Camera-type eye (tissue), 1 donor: ENCODE data around the gene GMPR2. TPM values are rescaled to one million over a fixed set of nuclear protein-coding genes. Genes with fewer than 3 reads are reported as not detected.

Experiments used
- total RNA-seq: library from RNA; depleted of rRNA; stranded (reverse); fragments of >200 nt; gene quantifications from one replicate; pipeline ENCODE4 v1.2.3, GENCODE V29; 2014

The GMPR2 gene
- 62.6 TPM for total RNA-seq

DNA sequence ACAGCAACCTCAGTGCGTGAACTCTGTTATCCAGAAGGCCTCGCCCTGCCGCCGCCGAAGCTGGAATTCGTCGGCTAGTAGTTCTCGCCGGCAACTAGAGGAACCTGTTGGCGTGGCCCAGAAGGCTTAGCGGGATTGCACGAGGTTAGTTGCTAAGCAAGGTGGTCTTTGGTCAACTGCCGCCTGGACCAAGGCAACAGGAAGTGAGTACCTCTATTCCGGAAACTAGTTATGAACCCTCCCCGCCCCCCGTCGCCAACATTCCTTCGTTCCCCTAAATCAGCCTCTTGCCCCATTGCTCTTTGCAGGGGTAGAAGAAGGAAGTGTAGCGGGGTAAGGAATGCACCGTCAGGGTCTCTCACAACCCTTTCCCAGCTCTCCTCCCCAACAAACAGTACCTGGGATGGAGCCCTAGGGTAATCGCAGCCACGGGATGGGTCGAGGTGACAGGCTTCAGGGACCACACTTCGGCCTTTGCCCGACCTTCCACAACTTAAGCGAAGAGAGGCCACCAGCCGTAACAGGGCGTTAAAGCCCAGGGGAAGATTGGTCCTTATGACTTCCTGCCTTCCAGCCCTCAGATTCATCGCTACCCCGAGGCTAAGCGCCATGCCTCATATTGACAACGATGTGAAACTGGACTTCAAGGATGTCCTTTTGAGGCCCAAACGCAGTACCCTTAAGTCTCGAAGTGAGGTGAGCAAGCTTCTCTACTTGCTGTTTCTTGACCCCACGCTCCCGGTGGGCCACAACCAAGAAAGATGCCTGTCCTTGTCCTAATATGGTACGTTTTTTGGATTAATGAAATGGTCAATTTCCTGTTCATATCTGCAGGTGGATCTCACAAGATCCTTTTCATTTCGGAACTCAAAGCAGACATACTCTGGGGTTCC, at the start of gene GMPR2:
Gene GMPR2 (plus strand): TSS at position 285 of the 893 bp plus-strand sequence. CDS start 325 bp downstream, at position 610.

DNA sequence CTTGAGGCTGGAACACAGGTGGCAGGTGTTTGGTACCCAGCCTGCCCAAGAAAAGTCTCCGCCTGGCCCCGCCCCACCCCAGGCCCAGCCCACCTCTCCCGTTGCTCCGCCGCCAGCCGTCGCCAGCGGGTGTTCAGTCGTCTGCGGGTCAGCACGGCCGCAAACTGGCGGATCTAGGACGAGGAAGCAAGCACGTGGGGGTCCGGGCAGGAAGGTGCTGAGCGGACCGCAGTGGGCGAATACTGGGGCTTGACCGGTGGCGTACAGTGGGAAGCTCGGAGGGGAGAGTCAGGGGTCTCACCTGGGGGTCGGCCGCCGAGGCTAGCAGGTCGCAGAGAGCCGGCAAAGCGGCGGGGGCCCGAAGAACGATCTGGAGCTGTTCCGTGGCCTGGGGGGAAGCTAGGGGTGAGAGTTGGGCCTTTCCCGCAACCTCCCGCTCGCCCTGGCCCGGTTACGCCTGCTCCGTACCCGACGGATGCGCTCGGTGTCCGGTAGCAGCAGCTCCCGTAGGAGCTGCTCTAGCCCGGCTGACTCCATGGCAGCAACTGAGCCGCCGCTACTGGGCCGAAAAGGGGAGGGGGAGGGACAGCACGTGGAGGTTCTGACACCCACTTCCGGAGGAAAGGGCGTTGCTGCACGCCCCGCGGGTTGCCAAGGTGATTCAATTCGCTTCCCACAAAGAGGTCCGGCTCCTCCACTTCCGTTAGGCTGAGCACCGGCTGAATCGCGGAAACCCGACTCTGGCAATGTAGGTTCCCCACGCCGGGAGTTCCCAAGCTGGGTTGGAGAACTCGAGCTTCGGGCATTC, 44.3 kb upstream of the GMPR2 start, which contains the start of gene IPO4:
Gene IPO4 (minus strand): TSS at position 566 of the 808 bp plus-strand sequence. CDS start 29 bp downstream, at position 537.

DNA sequence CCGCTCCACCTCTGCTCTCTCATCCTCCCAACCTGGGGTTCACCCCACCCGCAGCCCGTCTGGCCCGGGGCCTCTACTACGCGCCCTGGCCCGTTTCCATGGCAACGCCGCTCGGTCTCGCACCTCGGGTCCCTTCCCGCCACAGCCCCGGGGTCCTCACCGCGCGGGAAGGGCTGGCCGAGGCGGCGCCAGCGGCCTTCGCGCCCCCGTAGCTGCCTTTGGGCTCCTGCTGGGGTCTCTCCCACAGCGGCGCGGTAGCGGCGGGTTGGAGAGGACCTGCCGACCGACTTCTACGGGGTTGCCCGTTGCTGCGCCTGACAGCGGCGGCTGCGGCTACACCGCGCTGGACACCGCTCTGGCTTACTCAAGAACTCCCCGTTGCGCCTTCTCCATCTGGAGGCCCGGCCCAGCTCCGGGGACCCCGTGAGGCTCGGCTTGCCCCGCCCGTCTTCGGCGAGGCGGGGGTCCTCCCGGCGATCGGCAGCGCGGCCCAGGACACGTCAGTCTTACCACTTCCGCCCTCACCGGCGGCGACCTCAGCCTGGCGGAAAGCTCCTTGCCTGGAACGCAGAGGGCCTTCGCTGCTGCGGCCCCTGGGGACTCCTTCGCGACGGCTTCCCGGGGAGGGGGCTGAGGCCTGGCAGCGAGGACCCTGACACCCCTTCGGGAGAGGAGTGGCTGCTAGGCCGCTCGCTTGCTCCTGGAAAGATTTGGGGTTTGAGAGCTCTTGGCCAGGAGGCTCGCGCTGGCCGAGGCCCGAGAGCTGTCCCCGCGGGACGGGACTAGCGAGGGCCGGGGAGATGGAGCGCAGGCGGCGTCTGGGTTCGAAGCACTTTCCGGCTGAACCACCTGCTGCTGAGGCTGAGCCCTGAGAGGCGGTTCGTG, 37.3 kb upstream of the GMPR2 start, which contains the start of gene TM9SF1:
Gene TM9SF1 (minus strand): TSS at position 256 of the 885 bp plus-strand sequence. CDS start 422 bp downstream, outside the sequence.

DNA sequence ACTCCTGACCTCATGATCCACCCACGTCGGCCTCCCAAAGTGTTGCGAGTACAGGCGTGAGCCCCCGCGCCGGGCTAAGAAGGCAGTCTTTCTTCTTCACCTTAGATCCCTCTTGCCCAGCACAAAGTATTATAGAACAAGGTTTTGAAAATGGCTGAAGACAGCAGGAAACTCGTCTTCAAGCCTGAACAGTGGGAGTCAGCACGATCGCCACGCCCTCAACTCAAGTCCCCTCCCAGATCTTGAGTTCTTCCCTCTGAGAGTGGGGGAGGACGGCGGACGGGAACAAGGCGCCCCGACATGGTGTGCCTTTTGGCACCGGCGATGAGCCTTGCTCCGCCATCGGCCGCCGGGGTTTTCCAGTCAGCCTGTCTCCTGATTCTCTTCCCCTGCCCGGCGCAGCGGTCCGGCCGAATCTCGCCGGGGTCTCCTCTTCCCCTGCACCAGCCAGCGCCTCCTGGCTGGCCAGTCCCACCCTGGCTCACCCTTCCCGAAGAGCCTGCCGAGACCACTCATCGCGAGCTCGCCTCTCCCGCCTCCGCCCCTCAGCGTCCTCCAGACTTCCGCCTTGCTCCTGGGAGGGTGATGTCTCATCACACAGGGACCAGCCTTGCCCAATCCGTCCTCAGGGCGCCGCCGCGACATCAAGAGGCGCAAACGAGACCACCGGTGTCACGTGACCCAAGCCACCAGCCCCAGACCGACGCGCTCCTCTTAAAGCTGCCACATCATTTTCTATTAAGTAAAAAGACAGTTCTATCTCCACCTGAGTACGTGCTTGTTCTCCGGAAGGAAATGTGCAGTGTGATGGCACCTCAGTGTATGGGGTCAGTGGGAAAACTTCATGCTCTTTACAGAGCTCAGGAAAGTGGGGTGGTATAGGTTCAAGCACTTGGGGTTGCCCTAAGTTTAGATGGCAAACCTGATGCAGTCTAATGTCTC, 19.5 kb upstream of the GMPR2 start, which contains the start of gene CHMP4A:
Gene CHMP4A (minus strand): TSS at position 565 of the 942 bp plus-strand sequence. CDS start 49 bp downstream, at position 516.

DNA sequence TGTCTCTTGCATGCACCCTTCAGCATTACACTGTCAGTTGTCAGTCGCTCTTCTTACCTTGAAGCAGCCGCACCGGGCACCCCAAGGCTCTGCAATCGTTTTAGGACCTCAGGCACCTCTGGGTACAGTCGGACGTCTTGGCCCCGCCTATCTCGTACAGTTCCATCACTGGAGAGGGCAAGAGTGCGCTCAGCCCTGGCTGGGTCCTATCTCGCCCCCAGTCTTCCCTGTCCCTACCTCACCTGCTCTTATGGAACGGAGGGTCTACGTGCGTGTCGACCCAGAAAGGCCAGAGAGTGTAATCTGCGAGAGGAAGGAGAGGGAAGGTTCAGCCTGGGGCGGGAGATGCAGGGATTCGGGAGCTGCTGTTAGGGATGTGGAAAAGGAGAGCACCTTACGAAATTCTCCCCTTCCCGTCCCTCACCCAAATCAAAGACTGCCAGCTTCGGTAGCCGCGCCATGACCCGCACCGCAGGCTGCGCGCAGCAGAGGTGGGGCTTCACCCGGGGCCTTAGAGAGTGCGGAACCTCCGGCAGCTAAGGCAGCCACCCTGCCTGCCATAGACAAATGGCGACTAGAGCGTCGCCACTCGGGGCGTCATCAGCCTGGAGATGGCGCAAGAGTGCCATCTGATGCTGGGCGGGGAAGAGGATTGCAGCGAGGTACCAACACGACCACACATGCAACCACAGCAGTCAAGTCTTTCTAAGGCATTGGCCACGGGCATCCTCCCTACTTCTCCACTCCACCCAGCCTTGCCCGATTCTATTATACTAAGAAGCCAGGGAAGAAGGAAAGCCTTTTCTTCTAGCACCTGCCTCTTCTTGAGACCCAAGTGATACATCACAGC, 17.0 kb upstream of the GMPR2 start, which contains the start of gene MDP1:
Gene MDP1 (minus strand): TSS at position 572 of the 850 bp plus-strand sequence. CDS start 111 bp downstream, at position 461.

DNA sequence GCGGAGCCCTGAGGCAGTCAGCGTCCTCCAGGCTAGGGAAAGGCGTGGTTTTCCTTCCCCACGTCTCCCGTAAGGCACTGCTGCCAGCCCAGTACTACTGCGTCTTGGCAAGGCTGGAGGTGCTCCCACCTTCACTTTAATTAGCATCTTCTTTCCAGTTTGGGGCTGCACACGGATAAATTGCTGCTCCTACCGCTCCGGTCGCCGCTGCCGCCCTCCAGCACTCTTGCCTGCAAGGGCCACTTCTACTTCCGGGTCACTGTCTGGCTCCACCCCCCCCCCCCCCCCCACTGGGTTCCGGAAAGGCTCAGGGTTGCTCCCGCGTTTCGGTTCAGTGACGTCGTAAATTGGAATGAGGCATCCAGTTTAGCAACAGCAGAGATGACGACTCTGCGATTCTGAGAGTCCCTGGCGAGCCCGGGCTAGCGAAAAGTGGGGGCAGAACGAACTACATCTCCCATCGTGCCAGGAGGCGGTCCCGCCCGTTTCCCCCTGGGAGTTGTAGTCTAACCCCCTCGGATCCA, 546 bp upstream of the GMPR2 start, which contains the start of gene NEDD8:
Gene NEDD8 (minus strand): TSS at position 247 of the 524 bp plus-strand sequence. CDS start 100 bp downstream, at position 147.

DNA sequence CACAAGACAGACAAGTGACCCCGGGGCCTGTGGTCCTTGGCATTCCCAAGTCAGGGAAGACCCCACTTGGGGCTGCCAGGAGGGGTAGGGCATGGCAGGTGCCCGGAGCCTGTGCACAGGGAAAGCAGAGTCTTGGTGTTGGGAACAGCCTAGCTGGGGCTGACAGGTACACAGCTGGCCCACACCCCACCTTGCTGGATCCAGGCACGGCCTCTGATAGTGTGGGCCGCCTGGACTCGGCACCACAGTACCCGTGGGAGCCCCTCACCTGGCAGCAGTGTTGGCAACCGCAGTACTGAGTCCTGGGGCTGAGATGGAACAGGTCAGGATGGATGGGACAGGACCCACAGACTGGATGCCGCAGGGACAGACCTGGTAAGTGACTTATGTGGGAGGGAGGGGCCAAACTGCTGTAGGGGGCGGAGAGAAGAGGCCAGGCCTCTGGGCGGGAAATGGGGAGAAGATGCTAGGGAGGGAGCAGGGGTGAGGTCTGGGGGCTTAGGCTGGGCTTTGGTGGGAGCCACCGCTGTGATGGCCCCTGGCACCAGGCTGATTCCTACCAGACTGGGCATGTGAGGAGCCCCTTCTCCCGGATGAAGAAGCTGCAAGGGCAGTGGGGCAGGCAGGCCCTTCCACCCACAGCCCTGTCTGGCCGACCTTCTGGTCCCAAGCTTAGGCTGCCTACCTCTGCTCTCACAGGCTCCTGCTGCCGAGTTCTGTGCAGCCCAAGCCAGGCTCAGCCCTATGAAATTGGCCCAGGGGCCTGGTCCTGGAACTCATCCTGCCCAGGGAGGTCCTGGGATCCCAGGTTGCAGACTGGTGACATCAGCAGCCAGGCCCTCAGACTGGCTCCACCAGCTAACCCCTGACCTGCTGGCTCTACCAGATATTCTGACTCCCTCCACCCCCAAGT, 30.3 kb downstream of the GMPR2 start, which contains the start of gene TGM1:
Gene TGM1 (minus strand): TSS at position 357 of the 913 bp plus-strand sequence. CDS start 825 bp downstream, outside the sequence.

DNA sequence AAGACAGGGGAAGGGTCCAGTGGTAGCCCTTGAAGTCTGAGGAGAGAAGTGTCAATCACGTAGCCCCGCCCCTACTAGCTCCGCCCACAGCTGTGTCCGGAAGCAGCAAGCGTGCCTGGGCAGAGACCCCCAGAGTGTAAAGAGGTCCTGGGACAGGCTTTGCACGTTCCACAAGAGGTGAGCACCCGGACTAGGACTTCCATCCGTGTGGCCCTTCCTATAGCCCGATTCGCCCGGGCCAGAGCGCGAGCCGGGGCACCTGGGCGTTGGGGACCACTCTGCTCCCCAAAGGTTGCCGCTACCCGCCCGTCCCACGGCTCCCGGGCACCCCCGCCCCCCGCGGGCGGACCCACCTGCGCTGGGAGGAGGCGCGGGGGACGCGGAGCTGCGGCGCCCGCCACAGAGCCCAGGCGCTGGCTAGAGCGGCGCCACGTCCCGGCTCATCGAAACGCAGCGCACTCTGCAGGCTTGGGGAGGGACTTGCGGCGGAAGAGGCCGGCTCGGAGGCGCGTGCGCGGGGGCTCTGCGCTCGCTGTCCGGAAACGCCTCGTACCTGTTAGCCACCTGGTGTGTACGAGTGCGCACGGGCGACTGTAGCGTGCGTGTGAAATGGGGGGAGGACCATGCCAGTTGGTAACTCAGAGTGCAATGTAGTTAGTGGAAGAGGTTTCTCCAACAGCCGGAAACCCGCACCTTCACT, 38.6 kb downstream of the GMPR2 start, which contains the start of gene RABGGTA:
Gene RABGGTA (minus strand): TSS at position 464 of the 700 bp plus-strand sequence. CDS start 482 bp downstream, outside the sequence.

Other genes starting within 250 kb of the GMPR2 start
- 7.7 TPM for gene DHRS4L2, start 244.0 kb upstream of the GMPR2 start, total RNA-seq
- gene CARMIL3, start 180.9 kb upstream of the GMPR2 start, total RNA-seq: 7.8 TPM
- 5.9 TPM for gene CPNE6, start 161.4 kb upstream of the GMPR2 start, total RNA-seq
- gene PCK2, start 138.6 kb upstream of the GMPR2 start, total RNA-seq: 11.2 TPM
- 67.2 TPM for gene DCAF11, start 118.2 kb upstream of the GMPR2 start, total RNA-seq
- 394 TPM for gene NRL, start 118.0 kb upstream of the GMPR2 start, total RNA-seq
- 11.4 TPM for gene FITM1, start 102.3 kb upstream of the GMPR2 start, total RNA-seq
- gene PSME1, start 96.7 kb upstream of the GMPR2 start, total RNA-seq: 58.5 TPM
- gene EMC9, start 91.3 kb upstream of the GMPR2 start, total RNA-seq: 15.1 TPM
- 28.6 TPM for gene PSME2, start 86.3 kb upstream of the GMPR2 start, total RNA-seq
- gene RNF31, start 85.4 kb upstream of the GMPR2 start, total RNA-seq: 72.5 TPM
- 35.1 TPM for gene IRF9, start 71.7 kb upstream of the GMPR2 start, total RNA-seq
- 22.4 TPM for gene REC8, start 60.8 kb upstream of the GMPR2 start, total RNA-seq
- gene IPO4, start 44.1 kb upstream of the GMPR2 start, total RNA-seq: 19.1 TPM
- gene TM9SF1, start 37.5 kb upstream of the GMPR2 start, total RNA-seq: 58.9 TPM
- gene TSSK4, start 27.2 kb upstream of the GMPR2 start, total RNA-seq: not detected
- gene CHMP4A, start 19.4 kb upstream of the GMPR2 start, total RNA-seq: 53.5 TPM
- 20.5 TPM for gene MDP1, start 16.9 kb upstream of the GMPR2 start, total RNA-seq
- 61.8 TPM for gene NEDD8, start 562 bp upstream of the GMPR2 start, total RNA-seq
- gene TINF2, start 9.7 kb downstream of the GMPR2 start, total RNA-seq: 44.8 TPM
- gene TGM1, start 30.2 kb downstream of the GMPR2 start, total RNA-seq: 6.2 TPM
- 26.6 TPM for gene RABGGTA, start 38.7 kb downstream of the GMPR2 start, total RNA-seq
- 19.4 TPM for gene DHRS1, start 66.9 kb downstream of the GMPR2 start, total RNA-seq
- gene NOP9, start 66.9 kb downstream of the GMPR2 start, total RNA-seq: 21.8 TPM
- gene CIDEB, start 75.0 kb downstream of the GMPR2 start, total RNA-seq: 17.5 TPM
- 6.9 TPM for gene LTB4R2, start 77.2 kb downstream of the GMPR2 start, total RNA-seq
- gene LTB4R, start 78.6 kb downstream of the GMPR2 start, total RNA-seq: 2.7 TPM
- 13.0 TPM for gene ADCY4, start 102.1 kb downstream of the GMPR2 start, total RNA-seq
- gene RIPK3, start 107.1 kb downstream of the GMPR2 start, total RNA-seq: 4.4 TPM
- gene NFATC4, start 135.3 kb downstream of the GMPR2 start, total RNA-seq: 67.8 TPM
- gene NYNRIN, start 166.1 kb downstream of the GMPR2 start, total RNA-seq: 47.5 TPM
- 2.0 TPM for gene CBLN3, start 196.7 kb downstream of the GMPR2 start, total RNA-seq
- gene KHNYN, start 197.0 kb downstream of the GMPR2 start, total RNA-seq: 58.6 TPM
- gene SDR39U1, start 209.8 kb downstream of the GMPR2 start, total RNA-seq: 32.4 TPM